KOPT-K1 (cell line): Measurements from ENCODE around the gene GLRA3.
"Not testable (repeated sequence)": the region's sequence is repeated elsewhere in the genome, so short reads cannot be mapped to it uniquely, and the experiment has no call there.

Experiments used
- H3K27ac ChIP-seq: fragments of 200-600 bp; sonication (generic); 2 replicates; pipeline ENCODE4 v1.5.1; 2016; ENCODE audit warnings: antibody characterized with exemption, mild to moderate bottlenecking, low read depth, low read length; ENCODE audit not compliant: poor library complexity, severe bottlenecking
- H3K36me3 ChIP-seq: fragments of 200-600 bp; sonication (generic); 2 replicates; pipeline ENCODE4 v1.5.1; 2017; ENCODE audit warnings: antibody characterized with exemption, mild to moderate bottlenecking, low read length, moderate library complexity; ENCODE audit not compliant: insufficient read depth
- H3K9me3 ChIP-seq: fragments of 200-600 bp; sonication (generic); 2 replicates; pipeline ENCODE4 v1.5.1; 2017; ENCODE audit warnings: antibody characterized with exemption, low read length, mild to moderate bottlenecking; ENCODE audit not compliant: insufficient read depth, poor library complexity, severe bottlenecking

Gene GLRA3

GRCh38 chr4:174848596-174848995, 19.5 kb upstream of the GLRA3 start:
- Histone ChIP-seq H3K9me3 (no peaks in the 10 kb centered on the region), H3K36me3 (no peaks in the 10 kb centered on the region), H3K27ac (no peak overlapping the region)

GRCh38 chr4:174847801-174848427, 18.9 kb upstream of the GLRA3 start:
- no peaks in the 10 kb centered on the region for H3K9me3 ChIP-seq
- no peaks in the 10 kb centered on the region for H3K36me3 ChIP-seq
- H3K27ac ChIP-seq, result no peak overlapping the region

DNA sequence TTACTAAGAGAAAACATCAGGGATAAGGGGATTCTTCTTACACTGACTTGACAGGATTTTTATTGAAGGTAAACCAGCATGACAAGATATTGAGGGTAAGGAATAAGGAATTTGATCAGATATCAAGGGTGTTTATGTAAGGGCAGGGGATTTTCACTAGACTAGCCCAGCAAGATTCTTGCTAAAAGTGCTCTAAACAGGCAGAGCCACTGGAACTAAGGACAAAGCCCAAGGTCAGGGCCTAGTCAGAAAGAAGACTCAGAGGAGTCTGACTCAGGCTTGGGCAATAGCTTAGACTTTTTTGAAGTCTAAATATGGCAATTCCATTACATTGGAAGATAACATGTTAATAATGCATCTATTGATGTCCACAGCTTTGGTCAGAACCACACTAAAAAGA, 6.5 kb upstream of the GLRA3 start:
- no peaks in the 10 kb centered on the region for H3K36me3 ChIP-seq
- H3K9me3 ChIP-seq, result no peaks in the 10 kb centered on the region
- H3K27ac ChIP-seq, result no peak overlapping the region

DNA sequence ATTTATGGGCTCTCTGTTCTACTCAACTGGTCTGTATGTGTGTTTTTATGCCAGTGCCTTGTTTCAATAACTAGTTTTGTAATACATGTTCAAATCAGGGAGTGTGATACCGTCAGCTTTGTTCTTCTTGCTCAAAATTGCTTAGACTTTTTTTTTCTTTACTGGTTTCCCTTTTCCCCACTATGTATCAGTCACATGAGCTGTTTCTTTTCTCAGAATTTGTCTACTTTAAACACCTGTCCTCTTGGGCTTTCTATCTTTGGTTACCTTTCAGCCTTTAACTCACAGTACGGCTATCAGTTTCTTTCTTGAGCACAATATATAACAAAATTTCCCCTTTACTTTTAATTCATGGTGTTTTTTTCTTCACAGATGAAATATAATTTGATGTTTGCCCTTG, 5.4 kb upstream of the GLRA3 start:
- Histone ChIP-seq H3K36me3 (no peaks in the 10 kb centered on the region), H3K9me3 (no peaks in the 10 kb centered on the region), H3K27ac (no peak overlapping the region)

DNA sequence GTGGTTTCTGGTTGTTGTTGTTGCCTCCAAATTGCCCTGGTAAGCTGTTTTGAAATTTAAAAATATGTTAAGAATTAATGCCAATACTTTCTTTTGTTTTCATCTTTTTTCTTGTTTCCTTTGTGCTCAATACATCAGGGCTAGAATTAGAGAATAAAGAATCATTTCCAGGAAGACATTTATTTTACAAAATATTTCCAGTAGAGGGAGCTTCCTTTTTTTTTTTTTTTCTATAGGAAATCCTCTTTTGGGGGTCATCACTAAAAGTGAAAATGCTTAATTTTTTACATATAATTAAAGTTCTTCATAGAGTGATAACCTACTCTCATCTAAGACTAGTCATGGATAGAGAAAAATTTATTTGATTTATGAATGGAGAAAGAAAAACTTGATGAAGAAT, 2.4 kb downstream of the GLRA3 start:
- Histone ChIP-seq H3K27ac (no peak overlapping the region), H3K9me3 (no peaks in the 10 kb centered on the region), H3K36me3 (no peaks in the 10 kb centered on the region)

DNA sequence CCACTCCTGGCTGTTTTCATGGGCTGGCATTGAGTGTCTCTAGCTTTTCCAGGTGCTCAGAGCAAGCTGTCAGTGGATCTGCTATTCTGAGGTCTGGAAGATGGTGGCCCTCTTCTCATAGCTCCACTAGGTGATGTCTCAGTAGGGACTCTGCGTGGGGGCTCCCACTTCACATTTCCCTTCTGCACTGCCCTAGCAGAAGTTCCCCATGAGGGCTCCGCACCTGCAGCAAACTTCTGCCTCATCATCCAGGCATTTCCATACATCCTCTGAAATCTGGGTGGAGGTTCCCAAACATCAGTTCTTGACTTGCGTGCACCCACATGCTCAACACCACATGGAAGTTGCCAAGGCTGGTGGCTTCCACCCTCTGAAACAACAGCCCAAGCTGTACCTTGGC, 13.8 kb downstream of the GLRA3 start:
- no peaks in the 10 kb centered on the region for H3K36me3 ChIP-seq
- H3K9me3 ChIP-seq, result no peaks in the 10 kb centered on the region
- no peak overlapping the region for H3K27ac ChIP-seq

GRCh38 chr4:174813292-174813691, 15.8 kb downstream of the GLRA3 start:
- Histone ChIP-seq H3K27ac (no peak overlapping the region), H3K9me3 (no peaks in the 10 kb centered on the region), H3K36me3 (no peaks in the 10 kb centered on the region)

GRCh38 chr4:174810834-174811233, 18.2 kb downstream of the GLRA3 start:
- Histone ChIP-seq H3K27ac (no peak overlapping the region), H3K9me3 (no peaks in the 10 kb centered on the region), H3K36me3 (no peaks in the 10 kb centered on the region)

DNA sequence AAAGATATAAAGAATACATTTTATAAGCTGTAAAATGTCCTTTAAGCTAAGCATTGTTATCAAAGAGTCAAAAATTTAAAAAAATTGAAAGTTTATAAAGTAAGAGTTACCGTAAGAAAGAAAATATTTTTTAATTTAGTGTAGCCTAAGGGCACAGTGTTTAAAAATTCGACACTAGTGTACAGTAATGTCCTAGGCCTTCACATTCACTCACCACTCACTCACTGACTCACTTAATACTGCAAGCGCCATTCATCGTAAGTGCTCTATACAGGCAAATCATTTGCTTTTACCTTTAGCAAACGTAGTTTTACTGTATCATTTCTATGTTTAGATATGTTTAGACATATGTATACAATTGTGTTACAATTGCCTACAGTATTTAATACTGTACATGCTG, 20.2 kb downstream of the GLRA3 start:
- no peak overlapping the region for H3K27ac ChIP-seq
- H3K9me3 ChIP-seq, result no peaks in the 10 kb centered on the region
- no peaks in the 10 kb centered on the region for H3K36me3 ChIP-seq

DNA sequence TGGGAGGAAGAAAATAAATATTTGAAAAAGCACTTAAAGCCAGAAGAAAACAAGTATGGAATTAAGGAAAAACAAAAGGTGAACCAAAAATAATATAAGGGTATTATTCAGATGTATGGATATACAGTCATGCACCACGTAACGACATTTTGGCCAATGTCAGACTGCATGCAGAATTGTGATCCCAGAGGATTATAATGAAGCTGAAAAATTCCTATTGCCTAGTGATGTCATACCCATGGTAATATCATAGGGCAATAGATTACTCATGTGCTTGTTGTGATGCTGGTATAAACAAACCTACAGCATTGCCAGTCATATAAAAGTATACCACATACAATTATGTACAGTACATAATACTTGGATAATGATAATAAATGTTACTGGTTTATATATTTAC, 20.9 kb downstream of the GLRA3 start:
- H3K27ac ChIP-seq, result no peak overlapping the region
- no peaks in the 10 kb centered on the region for H3K36me3 ChIP-seq

GRCh38 chr4:174805746-174806145, 23.3 kb downstream of the GLRA3 start:
- Histone ChIP-seq H3K9me3 (no peaks in the 10 kb centered on the region), H3K27ac (no peak overlapping the region)

More for the DNA sequence above, 20.9 kb downstream of the GLRA3 start:
- H3K9me3 ChIP-seq, result no peaks in the 10 kb centered on the region

DNA sequence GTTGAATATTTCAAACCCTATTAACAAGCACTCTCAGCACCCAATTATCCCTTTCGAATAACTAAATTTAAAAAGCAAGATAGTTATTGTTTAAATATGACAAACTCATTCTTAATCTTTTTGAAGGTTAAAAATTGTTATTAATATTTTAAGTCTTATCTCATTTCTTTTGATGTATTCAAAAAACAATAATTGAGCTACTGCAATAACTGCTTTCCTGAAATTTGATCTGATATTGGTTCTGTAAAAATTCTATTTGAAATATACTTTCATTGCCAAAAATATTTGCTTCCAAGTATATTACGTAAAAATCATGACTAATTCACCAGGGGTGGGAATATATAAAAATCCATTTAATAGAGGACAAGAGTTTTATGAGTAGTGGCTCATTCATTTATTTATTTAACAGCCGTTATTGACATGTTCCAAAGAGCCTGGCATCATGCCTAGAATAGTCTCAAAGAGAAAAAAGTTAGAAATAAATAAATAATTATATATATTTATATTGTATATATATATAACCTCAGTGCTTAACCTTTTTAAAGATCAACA, 34.4 kb downstream of the GLRA3 start:
- Histone ChIP-seq H3K36me3 (no peaks in the 10 kb centered on the region), H3K27ac (no peak overlapping the region), H3K9me3 (no peaks in the 10 kb centered on the region)

More at GRCh38 chr4:174805746-174806145, 23.3 kb downstream of the GLRA3 start:
- no peaks in the 10 kb centered on the region for H3K36me3 ChIP-seq

GRCh38 chr4:174789657-174790056, 39.4 kb downstream of the GLRA3 start:
- H3K27ac ChIP-seq, result no peak overlapping the region
- no peaks in the 10 kb centered on the region for H3K36me3 ChIP-seq
- no peaks in the 10 kb centered on the region for H3K9me3 ChIP-seq

- not testable (repeated sequence) for H3K27ac ChIP-seq
Measured at GRCh38 chr4:174778274-174778986, 50.6 kb downstream of the GLRA3 start.

DNA sequence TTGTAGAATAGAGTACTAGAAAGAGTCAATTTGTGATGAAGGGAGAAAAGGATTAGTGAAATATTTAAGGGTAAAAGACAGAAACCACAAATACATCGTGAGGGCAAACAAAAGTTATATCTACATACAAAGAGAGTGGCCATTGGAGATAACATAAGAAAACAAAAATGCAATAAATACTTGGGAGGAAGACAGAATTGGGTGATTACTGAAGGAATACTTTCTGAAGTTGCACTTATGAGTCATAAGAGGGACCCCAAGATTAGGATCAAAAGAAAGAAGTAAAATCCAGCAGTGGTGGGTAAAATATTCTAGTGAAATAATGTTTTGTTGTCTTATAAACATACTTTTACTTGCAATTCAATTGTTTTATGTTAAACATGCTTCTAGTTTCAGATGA, 53.7 kb downstream of the GLRA3 start:
- Histone ChIP-seq H3K9me3 (no peaks in the 10 kb centered on the region), H3K36me3 (no peaks in the 10 kb centered on the region), H3K27ac (no peak overlapping the region)

More at GRCh38 chr4:174778274-174778986, 50.6 kb downstream of the GLRA3 start:
- not testable (repeated sequence) for H3K9me3 ChIP-seq, H3K36me3 ChIP-seq
